Activated CD4-positive, alpha-beta T cell treated with anti-CD3 and anti-CD28 coated beads for 1 hour (primary cell): ENCODE results near the gene CLDN24.
"Not testable (repeated sequence)": the region's sequence is repeated elsewhere in the genome, so short reads cannot be mapped to it uniquely, and the experiment has no call there.

Source experiments
- DNase-seq: peaks from one replicate; pipeline ENCODE4 v3.0.0-alpha.2; 2020

The CLDN24 gene

DNA sequence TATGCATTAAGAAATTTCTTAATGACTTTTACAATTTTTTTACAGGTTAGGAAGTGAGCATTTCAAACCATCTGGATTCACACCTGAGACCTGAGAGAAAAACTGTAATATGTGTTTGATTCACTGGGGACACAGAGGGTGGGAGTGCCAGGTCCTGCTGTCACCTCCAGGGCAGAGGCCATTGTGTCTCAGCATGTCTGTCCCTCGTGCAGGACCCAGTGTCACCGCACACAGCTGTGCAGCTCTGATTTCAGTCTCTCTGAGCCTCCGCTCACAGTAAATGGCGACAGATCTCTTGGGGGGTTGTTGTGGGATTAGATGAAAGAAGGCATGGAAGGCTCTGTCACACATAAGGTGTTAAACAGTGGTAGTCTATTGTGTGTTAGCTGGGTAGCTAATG lies 23.0 kb upstream of the CLDN24 start:
- no peak for DNase-seq

DNA sequence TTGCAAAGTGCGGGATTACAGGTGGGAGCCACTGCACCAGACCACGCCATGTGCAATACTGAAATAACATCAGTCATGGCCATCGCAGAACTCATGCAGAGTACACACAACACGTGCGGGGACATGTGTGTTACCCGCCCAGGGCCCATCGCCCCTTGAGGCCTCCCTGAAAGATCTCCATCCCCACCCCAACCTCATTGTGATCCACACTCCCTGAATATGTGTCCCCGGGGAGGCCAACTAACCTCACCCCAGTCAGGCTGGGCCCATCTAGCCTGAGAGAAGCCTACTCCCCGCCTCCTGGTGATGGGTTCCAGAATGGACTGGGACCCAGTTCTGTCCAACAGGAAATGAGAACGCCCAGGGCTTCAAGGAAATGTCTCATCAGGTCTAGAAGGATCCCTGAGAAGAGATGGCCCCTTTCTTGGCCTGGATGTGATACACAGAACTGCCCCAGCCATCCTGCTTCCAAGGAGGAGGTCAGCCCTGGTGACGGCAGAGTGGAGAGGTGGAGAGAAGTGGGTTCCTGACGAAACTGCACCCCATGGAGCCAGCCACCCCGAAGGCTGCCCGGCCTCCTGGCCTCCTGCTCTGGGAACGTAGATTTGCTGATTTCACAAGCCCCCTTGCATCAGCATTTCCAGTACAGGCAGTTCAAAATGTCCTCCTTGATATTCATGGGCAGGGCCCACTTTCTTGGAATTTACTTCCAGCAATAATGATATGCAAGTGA lies 22.5 kb upstream of the CLDN24 start:
- no peak for DNase-seq

DNA sequence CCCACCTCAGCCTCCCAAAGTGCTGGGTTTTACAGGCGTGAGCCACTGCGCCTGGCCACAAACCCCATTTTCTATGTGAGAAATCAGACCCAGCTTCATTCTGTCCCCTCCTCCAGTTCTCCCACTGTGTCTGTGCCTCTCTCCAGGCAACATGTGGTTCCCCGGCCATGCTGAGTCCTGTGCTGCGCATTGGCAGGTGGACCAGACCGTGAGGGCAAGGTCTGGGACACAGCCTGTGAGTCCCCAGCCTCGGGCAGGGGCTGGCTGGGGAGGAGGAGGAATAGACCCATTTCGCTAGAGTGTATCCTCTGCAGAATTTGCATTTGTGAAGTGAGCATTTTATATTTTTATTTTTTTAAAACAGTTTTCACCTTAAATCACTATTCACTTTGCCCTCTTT lies 21.5 kb upstream of the CLDN24 start:
- DNase-seq, result no peak

DNA sequence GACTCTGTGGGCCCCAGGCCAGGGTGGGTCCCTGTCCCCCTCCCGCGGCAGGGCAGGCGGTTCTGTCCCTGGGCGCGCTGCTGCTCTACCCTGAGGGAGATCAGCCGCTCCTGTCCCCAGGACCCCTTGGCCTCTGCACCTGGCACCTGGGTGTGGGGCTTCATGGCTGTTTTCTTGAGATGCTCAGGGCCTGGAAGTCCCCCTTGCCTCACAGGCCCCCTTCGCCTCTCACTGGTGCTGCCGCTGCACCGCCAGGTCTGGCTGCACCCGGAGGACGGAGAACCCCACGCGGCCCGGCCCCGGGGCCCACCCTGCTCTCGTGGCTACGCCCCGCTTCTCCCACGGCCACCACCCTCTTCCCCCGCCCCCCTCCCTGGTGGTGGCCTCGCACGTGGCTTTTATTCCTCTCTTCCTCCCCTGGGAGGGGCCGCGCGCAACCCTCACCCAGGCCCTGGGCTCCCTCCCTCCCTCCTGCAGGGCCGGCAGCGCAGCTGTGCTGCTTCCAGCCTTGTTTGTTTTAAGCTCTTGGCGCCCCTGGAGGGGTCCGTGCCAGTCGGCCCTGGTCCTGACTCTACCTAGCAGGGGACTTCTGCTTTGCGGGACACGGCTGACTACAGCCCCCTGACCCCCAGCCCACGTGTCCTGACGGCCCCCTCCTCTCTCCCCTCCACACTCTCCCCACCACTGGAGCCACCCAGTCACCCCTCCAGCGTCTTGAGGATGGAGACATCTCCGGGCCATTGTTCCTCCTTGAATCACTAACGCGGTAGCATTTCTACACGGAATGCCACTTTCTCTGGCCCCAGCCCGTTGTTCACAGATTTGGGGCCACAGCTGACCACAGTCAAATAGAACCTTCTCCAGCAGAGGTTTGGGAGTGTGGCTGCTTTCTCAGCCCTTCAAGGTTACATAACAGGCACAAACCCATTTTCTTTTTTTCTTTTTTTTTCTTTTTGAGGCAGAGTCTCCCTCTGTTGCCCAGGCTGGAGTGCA lies 20.6 kb upstream of the CLDN24 start:
- DNase-seq, result no peak

DNA sequence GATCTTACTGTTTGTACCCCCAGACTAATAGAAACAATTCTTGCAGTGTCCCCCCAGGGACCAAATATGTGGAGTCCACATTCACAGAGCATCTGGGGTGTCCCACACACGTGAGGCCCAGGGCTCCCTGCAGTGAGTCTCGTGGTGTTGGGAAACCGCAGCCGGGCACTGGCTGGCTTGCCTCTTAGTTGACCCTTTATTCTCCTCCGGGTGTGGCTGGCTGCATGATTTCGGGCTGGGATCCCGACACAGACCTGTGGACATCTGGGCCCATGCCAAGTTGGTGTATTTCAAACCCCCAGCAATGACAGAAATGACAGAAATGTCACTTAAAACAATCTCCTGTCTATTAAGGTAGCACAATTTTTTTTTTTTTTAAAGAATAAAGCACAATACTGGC lies 15.6 kb upstream of the CLDN24 start:
- DNase-seq, result no peak

DNA sequence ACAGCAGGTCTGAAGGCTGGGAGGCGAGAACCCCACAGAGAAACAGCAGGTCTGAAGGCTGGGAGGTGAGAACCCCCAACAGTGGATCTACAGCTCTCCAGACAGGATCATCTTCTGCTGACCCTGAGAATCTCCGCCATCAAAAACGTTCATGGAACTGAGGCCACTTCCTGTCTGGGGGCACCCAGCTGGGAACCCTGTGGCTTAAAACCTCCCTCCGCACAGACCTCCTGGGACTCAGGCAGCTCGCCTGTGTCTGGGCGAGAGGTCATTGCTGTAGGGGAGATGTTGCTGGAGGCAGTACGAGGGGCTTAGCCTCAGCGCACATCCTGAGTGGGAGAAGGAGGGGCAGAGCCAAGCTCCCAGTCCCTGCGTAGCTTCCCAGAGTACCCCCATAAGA lies 15.1 kb upstream of the CLDN24 start:
- DNase-seq, result no peak

DNA sequence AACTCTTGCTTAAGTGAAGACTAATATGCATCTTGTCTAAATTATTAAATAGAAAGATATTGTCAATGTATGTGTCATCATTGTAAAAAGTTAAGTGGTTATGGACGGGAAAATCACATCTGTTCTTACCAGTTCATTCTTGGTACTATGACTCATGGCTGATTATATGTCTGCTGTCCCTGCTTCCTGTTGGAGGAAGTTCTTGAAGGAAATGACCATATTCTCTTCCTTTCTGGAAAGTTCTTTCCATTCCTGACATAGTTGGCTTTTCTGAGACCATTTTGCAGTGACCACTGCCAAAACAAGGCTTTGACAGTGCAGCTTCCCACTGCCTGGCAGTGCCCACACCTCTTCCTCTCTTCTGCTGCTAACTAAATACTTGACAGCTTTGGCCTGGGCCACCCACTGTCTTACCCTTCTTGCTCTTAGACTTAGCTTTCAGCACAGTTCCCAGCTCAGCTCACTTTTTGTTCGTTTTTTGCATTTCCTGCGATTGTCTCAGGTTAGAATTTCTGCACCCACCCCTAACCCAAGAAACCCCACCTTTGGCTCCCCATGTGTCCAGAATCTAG lies 13.2 kb upstream of the CLDN24 start:
- DNase-seq, result no peak

DNA sequence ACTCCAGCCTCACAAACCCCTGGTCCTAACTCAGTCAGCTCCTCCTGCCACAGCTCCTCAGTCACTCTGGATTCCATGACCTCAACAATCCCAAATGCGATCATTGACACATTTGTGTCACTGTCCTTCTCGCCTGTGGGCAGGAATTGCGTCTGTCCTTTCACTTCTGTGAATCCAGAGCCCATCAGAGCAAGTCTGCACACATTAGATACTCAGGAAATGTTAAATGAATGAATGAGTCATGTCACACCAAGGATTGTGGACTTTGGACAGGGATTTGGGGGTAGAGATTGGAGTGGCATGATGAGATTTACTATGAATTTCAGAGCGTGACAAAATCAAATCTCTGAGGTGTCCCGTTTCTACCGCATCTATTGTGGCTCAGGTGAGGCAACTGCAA lies 11.8 kb upstream of the CLDN24 start:
- DNase-seq, result no peak

DNA sequence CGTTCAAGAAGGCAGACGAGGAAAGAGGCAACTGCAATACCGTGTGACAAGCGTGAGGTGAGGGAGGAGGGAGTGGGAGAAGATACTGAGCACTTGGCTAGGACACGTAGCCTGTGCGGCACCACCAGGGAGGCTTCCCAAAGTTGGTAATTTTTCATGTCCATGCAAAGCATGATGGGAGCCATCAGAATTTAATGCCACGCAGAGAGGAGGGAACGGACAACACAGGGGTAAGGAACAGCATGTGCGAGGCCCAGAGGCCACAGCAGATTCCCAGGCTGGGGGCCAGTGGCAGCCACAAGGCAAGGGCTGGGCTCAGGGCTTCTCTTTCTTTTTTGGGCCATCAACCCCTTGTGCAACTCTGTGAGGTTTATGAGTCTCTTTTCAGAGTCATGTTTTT lies 11.0 kb upstream of the CLDN24 start:
- no peak for DNase-seq

DNA sequence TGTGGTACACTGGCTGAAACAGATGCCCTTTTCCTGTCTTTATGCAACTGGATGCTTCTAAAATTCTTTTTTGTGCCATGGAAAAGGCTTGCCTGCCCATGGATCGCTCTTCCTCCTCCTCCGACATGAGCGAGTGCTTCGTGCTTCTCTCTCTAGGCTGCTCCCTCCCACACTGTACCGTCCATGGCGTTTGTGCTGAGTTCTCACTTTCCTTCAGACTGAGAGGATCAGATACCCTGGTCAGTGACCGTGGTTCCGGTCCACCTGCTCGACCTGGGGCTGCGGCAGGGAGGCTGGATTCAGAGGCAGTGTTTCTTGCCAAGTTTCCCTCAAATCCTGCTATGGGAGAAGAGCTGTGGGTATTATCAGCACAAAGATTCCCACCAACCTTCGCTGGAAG lies 10.2 kb upstream of the CLDN24 start:
- DNase-seq, result no peak

DNA sequence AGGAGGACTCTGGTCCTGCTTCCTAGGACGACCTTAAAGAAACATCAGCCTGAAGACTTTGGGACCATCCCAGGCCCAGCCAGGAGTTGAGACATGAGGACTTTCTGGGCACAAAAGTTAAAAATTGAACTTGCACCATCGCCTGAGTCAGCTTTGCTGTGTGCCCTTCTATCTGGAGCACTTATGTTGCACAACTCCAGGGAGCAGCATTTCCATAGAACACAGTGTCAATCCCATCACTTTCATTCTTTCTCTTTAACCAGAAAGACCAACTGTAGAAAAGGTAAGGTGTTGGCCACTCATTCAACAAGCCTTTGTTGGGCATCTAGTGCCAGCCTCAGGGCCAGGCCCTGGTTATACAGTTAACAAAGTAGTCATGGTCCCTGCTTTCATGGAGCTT lies 8.6 kb upstream of the CLDN24 start:
- no peak for DNase-seq

DNA sequence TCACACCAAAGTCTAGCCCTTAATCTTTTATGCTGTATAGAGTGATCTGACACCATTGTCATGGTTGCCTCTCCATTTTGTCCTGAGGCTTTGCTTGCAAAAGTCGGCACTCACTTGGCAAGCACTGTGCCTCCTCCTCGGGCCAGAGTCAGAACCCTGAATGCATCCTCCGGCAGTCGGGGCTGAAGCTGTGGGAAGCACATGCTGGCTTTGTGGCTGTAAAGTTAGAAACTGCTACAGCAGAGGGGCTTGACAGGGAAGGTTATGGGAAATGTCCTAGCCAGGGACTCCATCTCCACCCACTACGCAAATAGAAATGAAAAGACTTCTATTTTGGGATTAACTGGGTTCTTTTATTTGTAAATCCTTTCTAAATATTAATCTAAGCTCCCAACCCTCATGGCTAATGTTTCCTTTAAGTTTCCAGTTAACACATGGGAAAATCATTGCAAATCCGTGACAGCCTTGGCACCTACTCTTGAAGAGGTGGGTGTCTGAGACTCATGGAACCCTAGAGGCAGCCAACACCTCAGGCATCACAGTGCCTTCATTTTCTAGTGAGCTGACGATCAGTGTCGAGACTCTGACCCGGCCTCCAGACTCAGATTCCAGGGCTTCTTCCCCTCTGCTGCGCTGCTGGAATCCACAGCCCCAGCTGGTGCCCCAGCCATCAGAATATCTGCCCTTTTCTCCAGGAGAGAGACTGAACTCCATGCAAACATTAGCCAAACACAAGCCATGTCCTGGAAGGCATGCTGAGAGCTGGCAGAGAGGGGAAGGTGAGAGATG lies 7.9 kb upstream of the CLDN24 start:
- DNase-seq, result no peak

DNA sequence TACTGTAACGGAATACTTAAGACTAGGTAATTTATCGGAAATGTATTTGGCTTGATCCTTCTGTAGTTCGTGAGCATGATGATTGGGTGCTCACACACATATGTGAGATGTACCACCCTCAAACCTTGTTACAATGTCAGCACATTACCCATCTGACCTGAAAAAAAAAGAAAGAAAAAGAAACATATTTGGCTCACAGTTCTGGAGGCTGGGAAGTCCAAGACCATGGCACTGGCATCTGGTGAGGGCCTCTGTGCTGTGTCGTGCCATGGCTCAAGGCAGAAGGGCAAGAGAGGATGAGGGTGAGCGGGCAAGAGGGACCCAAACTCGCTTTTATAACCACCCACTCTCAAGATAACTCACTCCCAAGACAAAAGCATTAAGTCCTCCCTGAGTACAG lies 7.0 kb upstream of the CLDN24 start:
- DNase-seq, result no peak

DNA sequence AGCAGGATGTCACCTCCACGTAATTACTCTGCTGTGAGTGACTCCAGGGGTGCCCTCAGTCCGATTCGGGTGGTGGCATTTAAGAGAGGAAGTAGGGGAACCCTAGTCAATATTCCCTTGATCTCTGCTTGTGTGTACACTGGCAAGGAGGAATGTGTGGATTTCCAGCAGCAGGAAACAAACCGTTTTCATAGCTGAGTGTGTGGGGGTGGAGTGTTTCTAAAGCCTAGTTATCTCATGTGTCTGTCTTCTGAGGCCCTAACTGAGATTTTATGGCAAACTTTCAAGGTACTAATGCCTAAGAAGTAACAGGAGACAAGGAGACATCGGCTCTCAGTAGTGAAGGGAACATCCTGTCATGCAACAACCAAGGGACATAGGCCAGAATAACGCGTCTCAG lies 6.6 kb upstream of the CLDN24 start:
- DNase-seq, result no peak

DNA sequence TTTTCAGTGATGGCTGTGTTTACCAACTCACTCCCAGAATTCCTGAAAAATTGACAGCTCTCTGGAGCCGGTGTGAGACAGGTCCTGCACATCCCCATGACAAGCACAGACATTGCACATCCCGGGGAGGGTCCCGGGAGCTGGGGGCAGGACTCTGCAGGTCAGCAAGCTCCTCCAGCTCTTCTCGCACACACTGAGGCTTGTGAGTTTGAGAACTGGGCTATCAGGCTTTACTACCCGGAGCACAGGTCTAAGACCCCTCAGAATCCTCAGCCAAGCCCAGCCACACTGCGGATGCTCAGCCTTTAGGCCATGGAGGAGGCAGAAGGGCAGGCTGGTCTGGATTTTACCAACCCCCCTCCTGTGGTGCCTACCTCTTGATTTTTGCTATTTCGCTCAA lies 5.6 kb upstream of the CLDN24 start:
- no peak for DNase-seq

DNA sequence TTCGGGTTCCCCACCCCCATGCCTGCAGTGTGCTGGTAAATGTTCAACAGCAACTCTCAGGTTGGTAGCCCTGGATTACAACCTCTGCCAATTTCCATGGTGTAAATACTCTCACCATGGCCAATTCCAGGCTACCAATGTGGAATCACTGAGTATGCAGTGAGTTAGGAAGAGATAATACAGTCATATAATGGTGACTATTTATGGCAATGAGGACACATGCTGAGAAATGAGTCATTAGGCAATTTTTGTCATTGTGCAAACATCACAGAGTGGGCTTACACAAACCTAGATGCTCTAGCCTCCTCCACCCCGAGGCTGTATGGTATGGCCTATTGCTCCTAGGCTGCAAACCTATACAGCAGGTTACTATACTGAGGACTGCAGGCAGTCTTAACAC lies 4.6 kb upstream of the CLDN24 start:
- no peak for DNase-seq

DNA sequence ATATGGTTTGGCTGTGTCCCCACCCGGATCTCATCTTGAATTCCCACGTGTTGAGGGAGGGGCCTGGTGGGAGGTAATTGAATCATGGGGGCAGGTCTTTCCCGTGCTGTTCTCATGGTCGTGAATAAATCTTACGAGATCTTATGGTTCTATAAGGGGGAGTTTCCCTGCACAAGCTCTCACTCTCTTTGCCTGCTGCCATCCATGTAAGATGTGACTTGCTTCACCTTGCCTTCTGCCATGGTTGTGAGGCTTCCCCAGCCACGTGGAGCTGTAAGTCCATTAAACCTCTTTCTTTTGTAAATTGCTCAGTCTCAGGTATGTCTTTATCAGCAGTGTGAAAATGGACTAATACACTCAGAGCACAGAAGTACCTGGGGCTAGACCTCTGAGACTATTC lies 4.2 kb upstream of the CLDN24 start:
- DNase-seq, result not testable (repeated sequence)

DNA sequence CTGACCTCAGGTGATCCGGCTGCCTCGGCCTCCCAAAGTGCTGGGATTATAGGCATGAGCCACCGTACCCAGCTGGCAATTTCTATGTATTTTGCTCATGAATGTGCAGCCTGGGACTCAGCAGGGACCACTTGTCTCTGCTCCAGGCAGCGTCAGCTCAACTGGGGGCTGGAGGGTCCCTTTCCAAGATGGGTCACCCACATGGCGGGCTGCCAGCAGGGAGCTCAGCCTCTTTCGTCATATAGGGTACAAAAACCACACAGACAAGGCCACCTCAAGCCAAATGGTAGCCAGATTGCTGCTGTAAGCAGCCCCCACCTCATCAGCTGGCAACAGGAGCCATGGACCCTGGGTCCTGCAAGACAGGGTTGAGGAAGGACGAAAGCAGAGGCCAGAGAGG lies 2.4 kb upstream of the CLDN24 start:
- DNase-seq, result no peak

DNA sequence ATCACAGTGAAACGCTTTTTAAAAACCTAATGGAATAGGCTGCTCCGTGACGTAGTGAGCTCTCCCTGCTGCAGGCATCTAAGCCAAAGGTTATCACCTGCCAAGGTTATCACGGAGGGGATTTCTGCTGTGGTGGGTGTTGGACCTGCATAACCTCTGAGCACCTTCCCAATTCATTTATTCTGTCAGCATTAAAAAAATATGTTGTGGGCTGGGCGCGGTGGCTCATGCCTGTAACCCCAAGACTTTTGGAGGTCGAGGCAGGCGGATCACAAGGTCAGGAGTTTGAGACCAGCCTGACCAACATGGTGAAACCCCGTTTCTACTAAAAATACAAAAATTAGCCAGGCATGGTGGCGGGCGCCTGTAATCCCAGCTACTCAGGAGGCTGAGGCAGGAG lies 1.8 kb upstream of the CLDN24 start:
- not testable (repeated sequence) for DNase-seq

DNA sequence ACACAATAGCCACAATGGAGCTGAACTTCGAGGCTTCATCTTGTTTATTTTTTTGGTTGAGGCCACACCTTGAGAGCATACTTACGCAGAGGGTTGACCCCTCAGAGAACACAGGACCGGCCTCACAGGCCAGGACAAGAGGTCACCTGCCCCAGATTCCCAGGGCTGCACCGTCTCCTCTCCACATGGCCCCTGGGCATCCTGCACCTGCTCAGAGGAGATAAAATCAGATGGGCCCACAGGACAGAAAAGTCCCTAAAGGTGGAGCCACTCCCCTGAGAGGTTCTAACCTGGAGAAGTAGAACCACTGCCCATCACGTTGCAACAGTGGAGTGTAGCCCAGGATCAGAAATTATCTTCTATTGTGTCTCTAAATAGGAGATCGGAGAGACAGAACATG lies 1.1 kb upstream of the CLDN24 start:
- no peak for DNase-seq

DNA sequence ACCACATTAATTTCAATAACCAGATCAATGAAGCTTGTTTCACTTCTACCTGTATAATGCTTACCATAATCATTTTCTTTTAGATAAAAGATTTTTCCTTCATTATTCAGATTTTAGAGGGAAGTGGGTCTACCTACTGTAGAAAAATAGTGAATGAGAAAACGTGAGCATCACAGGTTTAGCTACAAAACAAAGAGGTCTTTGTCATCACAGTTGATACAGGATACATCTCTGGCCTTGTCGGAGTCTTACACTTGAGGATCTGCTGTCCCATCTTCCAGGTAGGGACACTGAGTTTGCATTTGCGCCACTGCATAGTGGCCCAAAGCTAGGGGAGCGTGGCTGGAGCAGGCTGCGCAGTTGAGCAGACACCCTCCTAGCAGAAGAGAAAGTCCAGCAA lies 710 bp downstream of the CLDN24 start:
- no peak for DNase-seq

DNA sequence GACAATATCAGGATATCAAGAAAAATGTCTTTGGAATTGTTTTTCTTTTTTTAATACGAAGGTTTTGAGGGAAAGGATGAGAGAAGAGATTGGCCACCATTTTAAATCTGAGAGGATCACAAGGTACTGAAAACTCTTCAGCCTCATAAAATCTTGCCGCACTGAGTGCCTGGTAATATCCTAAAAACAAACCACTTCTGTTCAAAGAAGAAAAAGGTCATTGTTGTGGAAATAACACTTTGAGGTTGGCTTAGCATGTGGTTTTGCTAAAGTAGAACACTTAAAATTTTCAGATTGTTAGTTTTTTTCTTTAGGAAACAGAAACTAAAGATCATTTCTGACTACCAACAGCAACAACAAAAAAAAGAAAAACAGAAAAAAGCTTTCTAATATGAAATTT lies 1.1 kb downstream of the CLDN24 start:
- no peak for DNase-seq
